DMS114 treated with DMSO at 0.1 percent for 48 hours (cell line): ENCODE results near the gene TOE1.
A peak's percentile ranks its signal among the peaks of the same experiment; 100 is the strongest.
"Not testable (repeated sequence)": the region's sequence is repeated elsewhere in the genome, so short reads cannot be mapped to it uniquely, and the experiment has no call there.

Experiments
- DNase-seq: peaks from one replicate; lab custom pipeline; 2025; ENCODE audit not compliant: unreplicated experiment; lab: John Stamatoyannopoulos, UW

TOE1 gene

DNA sequence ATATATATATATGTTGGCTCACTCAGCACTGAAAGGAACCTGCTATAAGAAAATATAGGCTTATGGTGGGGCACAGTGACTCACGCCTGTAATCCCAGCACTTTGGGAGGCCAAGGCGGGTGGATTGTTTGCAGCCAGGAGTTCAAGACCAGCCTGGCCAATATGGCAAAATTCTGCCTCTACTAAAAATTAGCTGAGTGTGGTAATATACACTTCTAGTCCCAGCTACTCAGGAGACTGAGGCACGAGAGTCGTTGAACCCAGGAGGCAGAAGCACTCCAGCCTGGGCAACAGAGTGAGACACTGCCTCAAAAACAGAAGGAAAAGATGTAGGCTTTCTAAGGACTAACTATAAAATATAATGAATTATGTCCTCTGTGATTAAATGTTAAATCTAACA, 14.9 kb downstream of the TOE1 start:
- no peak for DNase-seq

GRCh38 chr1:45355683-45356082, 15.7 kb downstream of the TOE1 start:
- no peak for DNase-seq

DNA sequence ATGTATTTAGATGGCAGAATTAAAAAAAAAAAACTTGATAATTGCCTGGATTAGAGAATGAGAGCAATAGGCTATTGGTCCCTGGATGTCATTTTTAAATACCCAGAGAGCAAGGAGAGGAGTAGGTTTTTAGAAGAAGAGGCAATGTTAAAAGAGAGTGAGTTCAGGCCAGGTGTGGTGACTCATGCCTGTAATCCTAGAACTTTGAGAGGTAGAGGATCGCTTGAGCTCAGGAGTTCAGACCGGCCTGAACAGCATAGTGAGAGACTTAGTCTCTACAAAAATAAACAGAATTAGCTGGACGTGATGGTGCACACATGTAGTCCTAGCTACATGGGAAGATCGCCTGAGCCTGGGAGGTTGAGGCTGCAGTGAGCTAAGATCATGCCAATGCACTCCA, 16.2 kb downstream of the TOE1 start:
- no peak for DNase-seq

- DNase-seq: peak; percentile 55
These were observed 20.0 kb downstream of the TOE1 start for GRCh38 chr1:45359882-45360513.

GRCh38 chr1:45360981-45361380, 21.0 kb downstream of the TOE1 start:
- DNase-seq: not testable (repeated sequence)

DNA sequence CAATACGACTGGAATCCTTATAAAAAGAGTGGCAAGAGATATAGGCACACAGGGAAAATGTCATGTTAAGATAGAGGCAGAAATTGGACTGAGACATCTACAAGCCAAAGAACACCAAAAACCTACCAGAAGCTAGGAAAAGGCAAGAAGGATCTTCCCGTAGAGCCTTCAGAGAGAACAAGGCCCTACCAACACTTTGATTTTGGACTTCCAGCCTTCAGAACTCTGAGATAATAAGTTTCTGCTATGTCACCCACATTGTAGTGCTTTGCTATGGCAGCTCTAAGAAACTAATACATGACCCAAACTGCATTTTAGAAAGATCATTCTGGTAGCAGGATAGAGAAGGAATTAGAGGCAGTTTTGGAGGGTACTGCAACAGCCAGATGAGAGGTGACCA, 24.3 kb downstream of the TOE1 start:
- DNase-seq: no peak

DNA sequence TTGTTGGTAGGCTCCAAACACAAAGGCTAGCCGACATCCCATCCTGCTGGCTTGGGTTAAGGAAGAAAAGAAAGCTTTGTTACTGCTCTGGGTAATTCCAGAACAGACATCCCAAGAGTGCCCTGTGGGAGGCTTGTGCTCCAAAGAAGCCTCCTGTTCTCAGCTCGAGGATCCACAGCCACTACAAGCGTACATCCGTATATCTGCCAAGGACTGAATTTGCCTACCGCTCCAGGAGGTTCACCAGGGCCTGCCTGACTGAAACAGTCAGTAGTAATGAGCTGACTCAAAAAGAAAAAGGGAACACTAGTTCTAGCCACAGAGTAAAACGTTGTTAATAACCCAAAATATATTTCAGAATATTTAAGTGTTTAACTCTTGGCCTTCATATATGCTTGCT, 25.1 kb downstream of the TOE1 start:
- DNase-seq: no peak

DNA sequence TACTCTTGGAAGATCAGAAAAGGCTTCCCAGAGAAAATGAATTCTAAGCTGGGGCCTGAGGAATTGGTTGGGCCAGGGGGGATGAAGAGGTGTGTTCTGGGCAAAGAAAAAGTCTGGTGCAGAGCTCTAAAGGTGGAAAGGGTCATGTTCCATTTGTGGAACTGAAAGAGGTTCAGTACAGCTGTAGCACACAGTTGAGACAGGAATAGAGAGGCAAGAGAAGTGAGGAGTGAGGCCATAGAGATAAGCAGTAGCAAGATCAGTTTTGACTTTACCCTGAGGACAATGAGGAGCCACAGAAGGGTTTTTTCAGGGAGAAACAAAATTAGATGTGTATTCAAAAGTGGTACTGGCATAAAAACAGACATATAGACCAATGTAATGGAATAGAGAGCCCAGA, 30.6 kb downstream of the TOE1 start:
- no peak for DNase-seq

DNA sequence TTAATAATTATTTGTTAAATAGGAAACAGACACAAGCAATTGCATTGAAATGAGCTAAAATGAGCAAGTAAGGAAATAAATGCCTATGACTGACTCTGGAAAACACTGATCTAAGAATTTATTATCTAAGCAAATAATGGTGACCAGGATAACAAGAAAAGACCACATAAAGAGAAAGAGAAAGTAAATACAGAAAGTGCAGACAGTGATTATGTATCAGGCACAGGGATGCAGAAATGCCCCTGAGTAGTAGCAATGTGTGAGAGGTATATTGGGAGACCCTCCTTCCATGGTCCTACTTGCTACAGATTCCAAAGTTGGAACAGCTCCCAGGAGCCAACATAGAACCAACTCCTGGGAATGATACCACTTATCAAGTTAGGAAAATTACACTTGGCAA, 33.6 kb downstream of the TOE1 start:
- no peak for DNase-seq

DNA sequence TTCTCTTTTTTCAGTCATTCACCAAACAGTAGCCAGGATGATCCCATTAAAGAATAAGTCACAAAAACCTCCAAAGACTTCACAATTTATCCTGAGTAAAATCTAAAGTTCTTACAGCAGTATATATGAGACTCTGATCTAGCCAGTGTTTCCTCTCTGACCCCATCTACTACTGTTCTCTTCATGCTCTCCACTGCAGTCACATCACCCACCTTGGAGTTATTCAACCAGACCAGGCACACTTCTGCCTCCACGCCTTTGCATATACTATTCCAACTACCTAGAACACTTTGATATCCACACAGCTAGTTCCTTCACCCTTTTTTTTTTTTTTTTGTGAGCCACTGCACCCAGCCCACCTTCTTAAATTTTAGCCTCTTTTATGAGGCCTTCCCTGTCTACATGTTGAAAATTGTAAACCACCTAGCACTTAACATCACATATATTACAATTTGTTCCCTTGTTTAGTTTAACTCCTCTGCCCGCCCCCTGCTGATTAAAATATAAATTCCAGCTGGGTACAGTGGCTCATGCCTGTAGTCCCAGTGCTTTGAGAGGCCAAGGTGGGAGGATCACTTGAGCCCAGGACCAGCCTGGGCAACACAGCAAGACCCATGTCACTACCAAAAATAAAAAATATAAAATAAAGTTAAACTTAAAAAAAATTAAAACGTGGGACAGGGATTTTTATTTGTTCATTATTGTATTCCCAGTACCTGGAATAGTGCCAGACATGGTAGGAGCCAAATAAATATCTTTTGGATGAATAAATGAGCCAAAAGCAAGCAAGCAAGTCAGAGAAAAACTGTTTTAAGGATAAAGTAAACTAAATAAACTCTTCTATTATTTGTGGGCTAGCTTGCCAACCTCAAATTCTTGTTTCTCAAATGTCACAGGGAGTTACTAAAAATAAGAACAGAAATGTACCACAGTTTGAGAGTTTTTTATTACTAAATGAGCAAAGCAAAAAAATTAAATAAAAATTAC, 35.4 kb downstream of the TOE1 start:
- no peak for DNase-seq

GRCh38 chr1:45378184-45378583, 38.2 kb downstream of the TOE1 start:
- DNase-seq: no peak

- no peak for DNase-seq
These were observed 39.6 kb downstream of the TOE1 start for GRCh38 chr1:45379524-45379923.

GRCh38 chr1:45380125-45380524, 40.2 kb downstream of the TOE1 start:
- no peak for DNase-seq

GRCh38 chr1:45380730-45381129, 40.8 kb downstream of the TOE1 start:
- no peak for DNase-seq

DNA sequence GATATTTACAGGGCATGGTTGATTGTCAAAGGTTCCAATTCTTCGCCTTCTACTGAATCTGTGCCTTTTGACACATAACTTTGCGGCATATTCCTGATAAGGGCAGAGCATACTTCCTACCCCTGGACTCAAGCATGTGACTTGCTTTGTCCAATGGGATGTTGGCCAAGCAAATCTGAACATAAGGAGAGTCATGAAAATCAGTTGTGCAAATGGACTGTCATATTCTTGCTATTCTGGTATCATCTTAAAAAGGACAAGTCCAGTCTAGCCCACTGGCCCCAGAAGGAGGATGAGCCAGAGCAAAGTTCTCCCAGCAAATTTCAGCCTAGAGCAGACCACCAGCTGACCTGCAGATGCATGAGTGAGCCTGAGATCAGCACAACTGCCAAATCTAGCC, 41.3 kb downstream of the TOE1 start:
- no peak for DNase-seq

GRCh38 chr1:45383191-45383590, 43.2 kb downstream of the TOE1 start:
- DNase-seq: no peak

DNA sequence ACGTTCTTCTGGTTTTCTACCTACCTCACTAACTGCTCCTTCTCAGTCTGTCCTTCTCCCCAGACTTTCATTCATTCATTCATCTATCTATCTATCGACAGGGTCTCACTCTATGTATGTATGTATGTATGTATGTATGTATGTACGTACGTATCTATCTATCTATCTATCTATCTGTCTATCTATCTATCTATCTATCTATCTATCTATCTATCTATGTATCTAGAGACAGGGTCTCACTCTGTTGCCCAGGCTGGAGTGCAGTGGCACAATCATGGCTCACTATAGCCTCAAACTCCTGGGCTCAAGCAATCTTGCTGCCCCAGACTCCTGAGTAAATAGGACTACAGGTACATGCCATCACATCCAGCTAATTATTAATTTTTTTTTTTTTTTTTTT, 44.2 kb downstream of the TOE1 start:
- not testable (repeated sequence) for DNase-seq

DNA sequence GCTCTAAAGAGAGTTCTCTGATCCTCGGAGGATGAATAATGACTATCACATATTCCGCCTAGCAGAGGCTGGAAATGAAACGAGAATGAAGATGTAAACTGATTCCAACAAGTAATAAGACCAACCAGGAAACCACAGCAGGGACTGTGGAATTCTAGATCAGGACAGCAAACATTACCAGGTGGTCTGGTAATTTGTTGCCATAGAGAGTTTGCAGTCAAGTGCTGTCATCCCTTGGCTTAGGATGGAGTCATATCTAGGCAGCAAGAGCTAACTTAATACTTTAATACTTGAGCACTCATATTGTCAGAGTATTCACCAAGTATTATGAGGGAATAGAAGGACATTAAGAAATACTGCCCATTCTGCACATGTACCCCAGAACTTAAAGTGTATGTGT, 45.3 kb downstream of the TOE1 start:
- no peak for DNase-seq

DNA sequence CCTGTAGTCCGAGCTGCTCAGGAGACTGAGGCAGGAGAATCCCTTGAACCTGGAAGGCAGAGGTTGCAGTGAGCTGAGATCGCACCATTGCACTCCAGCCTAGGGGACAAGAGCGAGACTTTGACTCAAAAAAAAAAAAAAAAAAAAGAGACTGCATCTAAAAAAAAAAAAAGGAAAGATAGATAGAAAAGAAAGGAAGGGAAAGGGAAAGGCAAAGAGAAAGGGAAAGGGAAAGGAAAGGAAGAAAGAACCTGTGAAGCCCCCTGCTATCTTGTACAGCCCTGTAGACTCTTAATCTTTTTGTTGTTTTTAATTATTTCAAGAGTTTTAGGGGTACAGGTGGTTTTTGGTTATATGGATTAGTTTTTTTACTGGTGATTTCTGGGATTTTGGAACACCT, 46.2 kb downstream of the TOE1 start:
- DNase-seq: no peak
